Suprapubic skin (tissue), 4 donors: ENCODE measurements around the gene TAF5L.

Experiments used
- CTCF ChIP-seq, 2 donors: fragments of 200-600 bp in 1 of 2; fragments of 450-650 bp in 1 of 2; sonication (generic) in 1 of 2; IDR thresholded peaks; one replicate each; pipeline ENCODE4 v1.5.1; 2016 to 2019; ENCODE audit warnings: antibody characterized with exemption in 2 of 2, mild to moderate bottlenecking in 1 of 2, moderate library complexity in 1 of 2
- EP300 ChIP-seq: sonication (generic); formaldehyde crosslinking; IDR thresholded peaks from one replicate; pipeline ENCODE4 v1.6.1; 2017; ENCODE audit warnings: antibody characterized with exemption
- POLR2A ChIP-seq, 2 donors: fragments of 450-650 bp; IDR thresholded peaks; one replicate each; pipeline ENCODE4 v1.6.1; 2017; ENCODE audit warnings: antibody characterized with exemption in 2 of 2, mild to moderate bottlenecking in 2 of 2, moderate library complexity in 2 of 2
- POLR2AphosphoS5 ChIP-seq, 3 donors: sonication (generic); formaldehyde crosslinking; IDR thresholded peaks; one replicate each; pipeline ENCODE4 v1.6.1; 2017; ENCODE audit warnings: antibody characterized with exemption in 3 of 3

- TF ChIP-seq CTCF (IDR thresholded peaks at IDR 0.05) (no peak), POLR2A (IDR thresholded peaks at IDR 0.05) (no peak), POLR2AphosphoS5 (IDR thresholded peaks at IDR 0.05) (no peak), EP300 (no peak)
These were observed 36.0 kb upstream of the TAF5L start for GRCh38 chr1:229661897-229662296.
